Upper lobe of right lung (tissue), 1 donor: Measurements from ENCODE around the gene SLC6A18. TPM values are rescaled to one million over a fixed set of nuclear protein-coding genes. Genes with fewer than 3 reads are reported as not detected.
A peak's percentile ranks its signal among the peaks of the same experiment; 100 is the strongest.

Experiments
- ATAC-seq: fragments of 200-7000 bp; cut with Tn5 transposase; one replicate; pipeline ENCODE4 v1.9.1; 2020; ENCODE audit warnings: mild to moderate bottlenecking, moderate library complexity
- DNase-seq: peaks from one replicate; pipeline ENCODE4 v3.0.0-alpha.2; 2020
- H3K27ac ChIP-seq: fragments of 200-600 bp; one replicate; pipeline ENCODE4 v1.8.0; 2022
- H3K27me3 ChIP-seq: fragments of 200-600 bp; one replicate; pipeline ENCODE4 v1.8.0; 2022; ENCODE audit warnings: mild to moderate bottlenecking
- H3K36me3 ChIP-seq: fragments of 200-600 bp; one replicate; pipeline ENCODE4 v1.8.0; 2022
- H3K4me1 ChIP-seq: fragments of 200-600 bp; one replicate; pipeline ENCODE4 v1.8.0; 2022
- H3K4me3 ChIP-seq: fragments of 200-600 bp; one replicate; pipeline ENCODE4 v1.8.0; 2022; ENCODE audit warnings: mild to moderate bottlenecking
- H3K9me3 ChIP-seq: fragments of 200-600 bp; one replicate; pipeline ENCODE4 v1.8.0; 2022
- CTCF ChIP-seq: fragments of 200-600 bp; IDR thresholded peaks from one replicate; pipeline ENCODE4 v1.8.0; 2022; ENCODE audit warnings: antibody characterized with exemption
- intact Hi-C: fragments of 100-400 bp; cut with DNase I; formaldehyde crosslinking; loops from one replicate; pipeline ENCODE4 v1.11.0; 2022
- total RNA-seq: library from RNA; stranded (reverse); fragmentation: NEBNext Ultra II Directional; extraction: Animal tissue kit (Norgen Biotek cat#: 25700); gene quantifications from one replicate; pipeline ENCODE4 v1.2.1, GENCODE V29; 2021
- donor health status: DM: no; HTN: yes; CAD: no; lungs with severe emphysema.

SLC6A18 gene
- total RNA-seq, 1 donor from 2014 or later, result not detected

DNA sequence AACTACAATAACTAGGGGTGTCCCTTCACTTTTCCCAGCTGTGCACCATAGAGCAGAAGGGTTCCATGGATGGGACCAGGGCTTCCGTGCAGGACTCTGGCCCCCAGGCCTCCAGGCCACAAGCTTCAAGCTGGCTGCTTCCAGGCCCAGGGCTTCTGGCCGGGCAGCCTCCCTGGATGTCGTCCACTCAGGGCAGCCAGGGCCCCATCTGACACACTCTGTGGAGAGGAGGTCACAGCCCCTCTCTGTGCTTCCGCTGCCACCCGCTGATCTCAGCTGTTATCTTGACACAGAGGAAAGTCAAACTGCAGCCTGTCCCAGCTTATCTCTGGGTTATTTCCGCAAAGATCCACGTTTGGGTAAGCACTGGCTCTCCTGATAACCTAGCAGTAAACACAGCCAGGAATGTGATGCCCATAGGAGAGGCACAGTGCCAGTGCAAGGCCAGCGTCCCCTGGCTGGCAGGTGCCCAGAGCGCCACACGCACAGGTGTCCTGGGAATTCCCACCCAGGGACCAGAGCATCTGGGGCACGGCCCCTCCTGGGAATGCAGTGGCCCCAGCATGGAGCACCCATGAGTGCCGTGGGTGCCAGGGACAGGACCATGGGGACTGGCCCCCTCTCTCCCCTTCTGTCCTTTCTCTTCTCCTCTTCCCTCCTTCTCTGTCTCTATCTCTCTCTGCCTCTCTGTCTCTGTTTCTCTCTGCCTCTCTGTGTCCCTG, 39.4 kb upstream of the SLC6A18 start:
- Histone ChIP-seq H3K4me3 (no peak overlapping the region), H3K4me1 (peaks cover 12% of the 10 kb centered on the region), H3K27ac (no peak overlapping the region), H3K27me3 (peaks cover 12% of the 10 kb centered on the region), H3K9me3 (no peaks in the 10 kb centered on the region), H3K36me3 (no peaks in the 10 kb centered on the region)
- no peak for DNase-seq
- ATAC-seq, result peak; percentile 51
- intact Hi-C loops, result loop anchor here (10.0 kb wide), 1 partner anchor 459 kb away; no protein-coding TSS in a partner anchor
- TF ChIP-seq CTCF, result no peak

- Histone ChIP-seq H3K4me1 (peaks cover 12% of the 10 kb centered on the region), H3K27ac (no peak overlapping the region), H3K9me3 (no peaks in the 10 kb centered on the region), H3K27me3 (peaks cover 14% of the 10 kb centered on the region), H3K4me3 (no peak overlapping the region), H3K36me3 (no peaks in the 10 kb centered on the region)
- ATAC-seq (no peak), DNase-seq (no peak)
- intact Hi-C loops, result loop anchor here (10.0 kb wide), 1 partner anchor 458 kb away; no protein-coding TSS in a partner anchor
- TF ChIP-seq CTCF, result no peak
These were observed 38.6 kb upstream of the SLC6A18 start for GRCh38 chr5:1186351-1187233.

GRCh38 chr5:1187234-1187949, 37.8 kb upstream of the SLC6A18 start:
- intact Hi-C loops, result loop anchor here (10.0 kb wide), 1 partner anchor 457 kb away; no protein-coding TSS in a partner anchor
- Histone ChIP-seq H3K4me3 (no peak overlapping the region), H3K4me1 (peaks cover 12% of the 10 kb centered on the region), H3K27ac (no peak overlapping the region), H3K36me3 (no peaks in the 10 kb centered on the region), H3K27me3 (peaks cover 14% of the 10 kb centered on the region), H3K9me3 (no peaks in the 10 kb centered on the region)
- DNase-seq, result no peak
- no peak for TF ChIP-seq CTCF
- no peak for ATAC-seq

GRCh38 chr5:1187950-1188334, 37.2 kb upstream of the SLC6A18 start:
- Histone ChIP-seq H3K36me3 (no peaks in the 10 kb centered on the region), H3K9me3 (no peaks in the 10 kb centered on the region), H3K4me1 (peaks cover 12% of the 10 kb centered on the region), H3K27ac (no peak overlapping the region), H3K27me3 (peaks cover 14% of the 10 kb centered on the region), H3K4me3 (no peak overlapping the region)
- ATAC-seq, result no peak
- no peak for DNase-seq
- intact Hi-C loops, result loop anchor here (10.0 kb wide), 1 partner anchor 457 kb away; no protein-coding TSS in a partner anchor
- TF ChIP-seq CTCF, result no peak

DNA sequence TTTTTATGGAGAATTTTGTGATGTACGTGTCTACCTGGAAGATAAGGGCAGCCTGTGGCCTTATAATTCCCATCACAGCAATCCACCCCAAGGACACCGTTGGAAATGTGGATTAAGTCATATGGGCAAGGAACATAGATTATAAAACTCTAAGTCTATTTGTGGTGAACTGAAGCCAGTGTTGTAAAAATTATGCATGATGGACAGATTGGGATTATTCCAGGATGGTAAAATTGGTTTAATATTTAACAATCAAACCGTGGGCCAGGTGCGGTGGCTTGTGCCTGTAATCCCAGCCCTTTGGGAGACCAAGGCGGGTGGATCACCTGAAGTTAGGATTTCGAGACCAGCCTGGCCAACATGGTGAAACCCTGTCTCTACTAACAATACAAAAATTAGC, 36.7 kb upstream of the SLC6A18 start:
- Histone ChIP-seq H3K9me3 (no peaks in the 10 kb centered on the region), H3K4me3 (no peak overlapping the region), H3K27me3 (peaks cover 14% of the 10 kb centered on the region), H3K36me3 (no peaks in the 10 kb centered on the region), H3K27ac (no peak overlapping the region), H3K4me1 (peaks cover 12% of the 10 kb centered on the region)
- ATAC-seq (no peak), DNase-seq (no peak)
- no peak for TF ChIP-seq CTCF
- intact Hi-C loops, result loop anchor here (10.0 kb wide), 1 partner anchor 456 kb away; no protein-coding TSS in a partner anchor
